ENCODE results near the gene GNAT2. TPM values are rescaled to one million over a fixed set of nuclear protein-coding genes. Genes with fewer than 3 reads are reported as not detected.

Gene GNAT2
- total and polyA plus RNA-seq, 2 experiments from 2014 or later = not detected

DNA sequence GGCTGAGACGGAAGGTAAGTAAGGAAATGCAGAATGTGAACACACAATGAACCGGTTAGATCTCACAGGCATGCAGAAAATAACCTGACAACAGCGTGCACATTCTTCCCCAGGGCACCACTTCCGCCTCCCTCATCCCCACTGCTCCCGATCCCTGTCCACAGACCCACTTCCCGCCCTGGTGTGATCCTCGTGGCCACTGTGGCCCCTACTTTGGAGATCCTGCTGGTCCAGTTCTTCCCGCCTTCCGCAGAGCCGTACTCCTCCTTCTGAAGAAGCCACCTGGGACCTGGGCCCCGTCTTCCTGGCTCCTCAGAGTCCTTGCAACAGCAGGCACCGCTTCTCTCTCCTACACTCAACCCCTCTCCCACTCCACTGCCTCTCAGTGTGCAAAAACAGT is 35.1 kb upstream of the GNAT2 start:
- no peaks in the 10 kb centered on the region for H3K9me2 ChIP-seq (ENCODE audit: insufficient read depth)
- peaks cover 5% of the 10 kb centered on the region; the same call in 1 of the 2 replicates for H3F3A ChIP-seq (ENCODE audit: insufficient read depth)
- H3K4me2 ChIP-seq (ENCODE audit: unreplicated experiment) = no peak overlapping the region
- H3K27ac ChIP-seq = no peak overlapping the region
- no peaks in the 10 kb centered on the region for H3K79me2 ChIP-seq (ENCODE audit: insufficient read depth)
- no peak overlapping the region for H3K9ac ChIP-seq
- peaks cover 15% of the 10 kb centered on the region; the same call in 1 of the 2 replicates for H3K27me3 ChIP-seq (replicated peaks; ENCODE audit: insufficient read depth)
- 79 to 82% methylated on average over 12 of the region's 12 CpGs for WGBS, 2 experiments (ENCODE audit: low coverage in 1 of 2, low lambda C conversion rate in 2 of 2, missing lambda C conversion rate in 2 of 2)
- H4K20me1 ChIP-seq (ENCODE audit: insufficient read depth) = no peaks in the 10 kb centered on the region
- no peak overlapping the region for H2AFZ ChIP-seq
- H3K4me3 ChIP-seq = no peak overlapping the region
- no peak for DNase-seq
- in situ Hi-C loops (cut with MboI) = no loop called here
- TF ChIP-seq EZH2phosphoT487 (IDR thresholded peaks at IDR 0.05; ENCODE audit: insufficient read depth, low read depth) (no peak), EZH2 (IDR thresholded peaks at IDR 0.05; ENCODE audit: insufficient read depth, poor library complexity, severe bottlenecking) (no peak)
- H3K4me1 ChIP-seq (ENCODE audit: insufficient read depth) = 0 out of 2 replicates have a peak, but pooled peaks cover 8% of the 10 kb centered on the region
- no peaks in the 10 kb centered on the region for H3K36me3 ChIP-seq (ENCODE audit: low read depth)
- H3K9me3 ChIP-seq (ENCODE audit: low read depth) = no peaks in the 10 kb centered on the region

- Histone ChIP-seq H3K9me2 (ENCODE audit: insufficient read depth) (no peaks in the 10 kb centered on the region), H3K36me3 (ENCODE audit: low read depth) (no peaks in the 10 kb centered on the region), H3K4me3 (no peak overlapping the region), H3K9me3 (ENCODE audit: low read depth) (no peaks in the 10 kb centered on the region), H3K27ac (no peak overlapping the region), H3K9ac (no peak overlapping the region), H4K20me1 (ENCODE audit: insufficient read depth) (no peaks in the 10 kb centered on the region), H3F3A (ENCODE audit: insufficient read depth) (peaks cover 5% of the 10 kb centered on the region; the same call in 1 of the 2 replicates), H3K4me2 (ENCODE audit: unreplicated experiment) (no peak overlapping the region), H3K79me2 (ENCODE audit: insufficient read depth) (no peaks in the 10 kb centered on the region), H3K27me3 (replicated peaks; ENCODE audit: insufficient read depth) (peaks cover 15% of the 10 kb centered on the region; the same call in 1 of the 2 replicates), H2AFZ (no peak overlapping the region), H3K4me1 (ENCODE audit: insufficient read depth) (0 out of 2 replicates have a peak, but pooled peaks cover 8% of the 10 kb centered on the region)
- in situ Hi-C loops (cut with MboI) = no loop called here
- DNase-seq = no peak
- WGBS, 2 experiments (ENCODE audit: low coverage in 1 of 2, low lambda C conversion rate in 2 of 2, missing lambda C conversion rate in 2 of 2) = 7% methylated on average over 2 of the region's 2 CpGs
- TF ChIP-seq EZH2 (IDR thresholded peaks at IDR 0.05; ENCODE audit: insufficient read depth, poor library complexity, severe bottlenecking) = no peak
- no peak for TF ChIP-seq EZH2phosphoT487 (IDR thresholded peaks at IDR 0.05; ENCODE audit: insufficient read depth, low read depth)
Measured at GRCh38 chr1:109653306-109653705, 33.9 kb upstream of the GNAT2 start.

DNA sequence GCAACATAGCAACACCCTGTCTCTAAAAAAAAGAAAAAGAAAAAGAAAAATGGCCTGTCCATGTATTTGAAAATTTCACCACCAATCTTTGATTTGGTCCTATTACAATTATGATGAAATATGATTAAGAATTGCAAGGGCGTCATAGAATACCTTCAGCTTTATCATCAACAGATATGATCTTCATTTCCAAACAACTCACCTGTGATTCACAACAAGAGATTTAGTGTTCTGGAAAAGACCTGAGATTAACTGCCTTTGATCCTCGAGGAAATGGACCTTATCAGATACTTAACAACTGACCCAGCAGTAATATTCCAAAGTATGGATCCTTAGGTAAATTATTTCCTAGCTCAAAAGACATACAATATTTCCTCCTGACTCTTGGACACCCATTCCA is 33.0 kb upstream of the GNAT2 start:
- TF ChIP-seq EZH2phosphoT487 (IDR thresholded peaks at IDR 0.05; ENCODE audit: insufficient read depth, low read depth) (no peak), EZH2 (IDR thresholded peaks at IDR 0.05; ENCODE audit: insufficient read depth, poor library complexity, severe bottlenecking) (no peak)

GRCh38 chr1:109650609-109651008 is 31.2 kb upstream of the GNAT2 start:
- Histone ChIP-seq H3K27ac (no peak overlapping the region), H3K4me2 (ENCODE audit: unreplicated experiment) (no peak overlapping the region), H4K20me1 (ENCODE audit: insufficient read depth) (no peaks in the 10 kb centered on the region), H3K9ac (no peak overlapping the region), H3K4me3 (no peak overlapping the region), H3K27me3 (replicated peaks; ENCODE audit: insufficient read depth) (peaks cover 15% of the 10 kb centered on the region; the same call in 1 of the 2 replicates), H3K4me1 (ENCODE audit: insufficient read depth) (0 out of 2 replicates have a peak, but pooled peaks cover 8% of the 10 kb centered on the region), H2AFZ (no peak overlapping the region), H3K79me2 (ENCODE audit: insufficient read depth) (no peaks in the 10 kb centered on the region), H3K36me3 (ENCODE audit: low read depth) (no peaks in the 10 kb centered on the region), H3F3A (ENCODE audit: insufficient read depth) (peaks cover 5% of the 10 kb centered on the region; the same call in 1 of the 2 replicates), H3K9me3 (ENCODE audit: low read depth) (no peaks in the 10 kb centered on the region), H3K9me2 (ENCODE audit: insufficient read depth) (no peaks in the 10 kb centered on the region)
- DNase-seq = no peak
- in situ Hi-C loops (cut with MboI) = no loop called here
- 89 to 91% methylated on average over 3 of the region's 3 CpGs for WGBS, 2 experiments (ENCODE audit: low coverage in 1 of 2, low lambda C conversion rate in 2 of 2, missing lambda C conversion rate in 2 of 2)
- TF ChIP-seq EZH2 (IDR thresholded peaks at IDR 0.05; ENCODE audit: insufficient read depth, poor library complexity, severe bottlenecking) = no peak
- no peak for TF ChIP-seq EZH2phosphoT487 (IDR thresholded peaks at IDR 0.05; ENCODE audit: insufficient read depth, low read depth)

More for the DNA sequence above, 33.0 kb upstream of the GNAT2 start:
- no peak overlapping the region for H3K4me3 ChIP-seq
- H3F3A ChIP-seq (ENCODE audit: insufficient read depth) = peaks cover 5% of the 10 kb centered on the region; the same call in 1 of the 2 replicates
- no peak overlapping the region for H3K27ac ChIP-seq
- H3K9me2 ChIP-seq (ENCODE audit: insufficient read depth) = no peaks in the 10 kb centered on the region
- H2AFZ ChIP-seq = no peak overlapping the region
- H3K4me2 ChIP-seq (ENCODE audit: unreplicated experiment) = no peak overlapping the region
- DNase-seq = no peak
- no peaks in the 10 kb centered on the region for H4K20me1 ChIP-seq (ENCODE audit: insufficient read depth)
- H3K27me3 ChIP-seq (replicated peaks; ENCODE audit: insufficient read depth) = peaks cover 15% of the 10 kb centered on the region; the same call in 1 of the 2 replicates
- no peaks in the 10 kb centered on the region for H3K79me2 ChIP-seq (ENCODE audit: insufficient read depth)
- in situ Hi-C loops (cut with MboI) = no loop called here
- H3K9ac ChIP-seq = no peak overlapping the region
- 82 to 86% methylated on average over 2 of the region's 2 CpGs for WGBS, 2 experiments (ENCODE audit: low coverage in 1 of 2, low lambda C conversion rate in 2 of 2, missing lambda C conversion rate in 2 of 2)
- H3K4me1 ChIP-seq (ENCODE audit: insufficient read depth) = 0 out of 2 replicates have a peak, but pooled peaks cover 8% of the 10 kb centered on the region
- no peaks in the 10 kb centered on the region for H3K9me3 ChIP-seq (ENCODE audit: low read depth)
- no peaks in the 10 kb centered on the region for H3K36me3 ChIP-seq (ENCODE audit: low read depth)

All from GM23248 (cell line).